ENCODE measurements around the gene IQGAP2. TPM values are rescaled to one million over a fixed set of nuclear protein-coding genes. Genes with fewer than 3 reads are reported as not detected.

The IQGAP2 gene
- total RNA-seq, 1 donor from 2014 or later, result 8.8 TPM

GRCh38 chr5:76576996-76577395 is 173.9 kb downstream of the IQGAP2 start:
- Mint-ChIP-seq H3K27ac (ENCODE audit: unreplicated experiment) (no peak overlapping the region), H3K4me3 (ENCODE audit: unreplicated experiment) (no peak overlapping the region), H3K27me3 (ENCODE audit: unreplicated experiment) (no peaks in the 10 kb centered on the region), H3K4me1 (ENCODE audit: unreplicated experiment) (peaks cover 4% of the 10 kb centered on the region), H3K9me3 (ENCODE audit: unreplicated experiment) (no peaks in the 10 kb centered on the region), H3K36me3 (ENCODE audit: unreplicated experiment) (no peaks in the 10 kb centered on the region)
- no peak for DNase-seq (ENCODE audit: extremely low spot score, unreplicated experiment)
- TF ChIP-seq CTCF (IDR thresholded peaks at IDR 0.05), result no peak

GRCh38 chr5:76579166-76579937 is 176.3 kb downstream of the IQGAP2 start:
- Mint-ChIP-seq H3K27me3 (ENCODE audit: unreplicated experiment) (peaks cover 3% of the 10 kb centered on the region), H3K9me3 (ENCODE audit: unreplicated experiment) (no peaks in the 10 kb centered on the region), H3K36me3 (ENCODE audit: unreplicated experiment) (no peaks in the 10 kb centered on the region), H3K4me1 (ENCODE audit: unreplicated experiment) (peaks cover 4% of the 10 kb centered on the region), H3K4me3 (ENCODE audit: unreplicated experiment) (no peak overlapping the region), H3K27ac (ENCODE audit: unreplicated experiment) (no peak overlapping the region)
- DNase-seq (ENCODE audit: extremely low spot score, unreplicated experiment), result no peak
- no peak for TF ChIP-seq CTCF (IDR thresholded peaks at IDR 0.05)

- H3K36me3 Mint-ChIP-seq (ENCODE audit: unreplicated experiment), result no peaks in the 10 kb centered on the region
- H3K27ac Mint-ChIP-seq (ENCODE audit: unreplicated experiment), result no peak overlapping the region
- H3K4me1 Mint-ChIP-seq (ENCODE audit: unreplicated experiment), result peaks cover 4% of the 10 kb centered on the region
- DNase-seq (ENCODE audit: extremely low spot score, unreplicated experiment), result no peak
- TF ChIP-seq CTCF (IDR thresholded peaks at IDR 0.05), result no peak
- no peaks in the 10 kb centered on the region for H3K9me3 Mint-ChIP-seq (ENCODE audit: unreplicated experiment)
- H3K27me3 Mint-ChIP-seq (ENCODE audit: unreplicated experiment), result peaks cover 11% of the 10 kb centered on the region
- no peak overlapping the region for H3K4me3 Mint-ChIP-seq (ENCODE audit: unreplicated experiment)
These were observed 177.9 kb downstream of the IQGAP2 start for GRCh38 chr5:76580981-76581380.

- H3K9me3 Mint-ChIP-seq (ENCODE audit: unreplicated experiment), result no peaks in the 10 kb centered on the region
- H3K36me3 Mint-ChIP-seq (ENCODE audit: unreplicated experiment), result no peaks in the 10 kb centered on the region
- TF ChIP-seq CTCF (IDR thresholded peaks at IDR 0.05), result no peak
- DNase-seq (ENCODE audit: extremely low spot score, unreplicated experiment), result no peak
- H3K4me3 Mint-ChIP-seq (ENCODE audit: unreplicated experiment), result no peak overlapping the region
- peaks cover 11% of the 10 kb centered on the region for H3K27me3 Mint-ChIP-seq (ENCODE audit: unreplicated experiment)
- H3K4me1 Mint-ChIP-seq (ENCODE audit: unreplicated experiment), result peaks cover 4% of the 10 kb centered on the region
- H3K27ac Mint-ChIP-seq (ENCODE audit: unreplicated experiment), result no peak overlapping the region
These were observed 179.4 kb downstream of the IQGAP2 start for GRCh38 chr5:76582230-76583162.
